SK-N-MC (cell line): ENCODE results near the gene RGSL1.

Source experiments
- DNase-seq: peaks from one replicate; pipeline ENCODE4 v3.0.0-alpha.2; 2011; ENCODE audit warnings: low read depth, low spot score
- H3K27ac ChIP-seq: fragments of 200-600 bp; sonication (generic); 2 replicates; pipeline ENCODE4 v1.5.1; 2016; ENCODE audit warnings: mixed run types
- H3K36me3 ChIP-seq: fragments of 200-600 bp; sonication (generic); 2 replicates; pipeline ENCODE4 v1.6.1; 2017; ENCODE audit warnings: antibody characterized with exemption, low read length, mixed read lengths; ENCODE audit not compliant: insufficient read depth
- H3K4me3 ChIP-seq: fragments of 200-600 bp; sonication (generic); 2 replicates; pipeline ENCODE4 v1.5.1; 2016
- H3K9ac ChIP-seq: fragments of 200-600 bp; sonication (generic); 2 replicates; pipeline ENCODE4 v1.8.0; 2017; ENCODE audit warnings: mixed run types, mixed read lengths; ENCODE audit not compliant: insufficient read length
- H3K9me3 ChIP-seq: fragments of 200-600 bp; sonication (generic); 2 replicates; pipeline ENCODE4 v1.6.1; 2017; ENCODE audit warnings: low read depth, mild to moderate bottlenecking, antibody characterized with exemption, low read length, moderate library complexity, mixed read lengths
- EZH2 ChIP-seq: fragments of 200-600 bp; sonication (generic); IDR thresholded peaks from one replicate; pipeline ENCODE4 v1.6.1; 2017; ENCODE audit warnings: antibody characterized with exemption
- FOXP2 ChIP-seq: optimal IDR thresholded peaks from 2 replicates; pipeline ENCODE3; 2011; ENCODE audit warnings: mild to moderate bottlenecking, moderate library complexity; ENCODE audit not compliant: insufficient read depth; ENCODE audit errors: extremely low read length, control extremely low read depth
- POLR2AphosphoS5 ChIP-seq: IDR thresholded peaks from 2 replicates; pipeline ENCODE4 v1.6.1; 2012; ENCODE audit warnings: mild to moderate bottlenecking, low read depth, low read length, borderline replicate concordance

The RGSL1 gene

GRCh38 chr1:182564406-182565004, 114.6 kb downstream of the RGSL1 start:
- Histone ChIP-seq H3K27ac (no peak overlapping the region), H3K9ac (no peak overlapping the region), H3K9me3 (no peaks in the 10 kb centered on the region), H3K4me3 (no peak overlapping the region), H3K36me3 (no peaks in the 10 kb centered on the region)
- no peak for TF ChIP-seq EZH2
- TF ChIP-seq FOXP2: no peak
- no peak for TF ChIP-seq POLR2AphosphoS5
- no peak for DNase-seq

DNA sequence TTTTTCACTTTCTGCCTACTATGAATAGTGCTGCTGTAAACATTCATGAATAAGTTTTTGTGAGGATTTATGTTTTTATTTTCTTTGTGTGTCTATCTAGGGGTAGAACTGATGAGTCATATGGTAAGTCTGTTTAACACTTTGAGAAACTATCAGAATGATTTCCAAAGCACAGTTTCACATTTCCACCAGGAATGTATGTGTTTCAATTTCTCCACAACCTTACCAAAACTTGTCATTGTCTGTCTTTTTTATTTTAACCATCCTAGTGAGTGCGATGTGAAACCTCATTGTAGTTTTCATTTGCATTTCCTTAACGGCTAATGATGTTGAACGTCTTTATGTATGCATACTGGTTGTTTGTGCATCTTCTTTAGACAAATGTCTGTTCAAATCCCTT, 115.6 kb downstream of the RGSL1 start:
- Histone ChIP-seq H3K36me3 (no peaks in the 10 kb centered on the region), H3K9ac (no peak overlapping the region), H3K4me3 (no peak overlapping the region), H3K27ac (no peak overlapping the region), H3K9me3 (no peaks in the 10 kb centered on the region)
- DNase-seq: no peak
- TF ChIP-seq FOXP2: no peak
- TF ChIP-seq EZH2: no peak
- TF ChIP-seq POLR2AphosphoS5: no peak

- no peak for TF ChIP-seq FOXP2
- TF ChIP-seq EZH2: no peak
- no peak for TF ChIP-seq POLR2AphosphoS5
- H3K9ac ChIP-seq: no peak overlapping the region
- no peak overlapping the region for H3K27ac ChIP-seq
- H3K9me3 ChIP-seq: no peaks in the 10 kb centered on the region
- DNase-seq: no peak
- H3K36me3 ChIP-seq: no peaks in the 10 kb centered on the region
- no peak overlapping the region for H3K4me3 ChIP-seq
Measured at GRCh38 chr1:182567629-182568028, 117.7 kb downstream of the RGSL1 start.

- no peak overlapping the region for H3K9ac ChIP-seq
Measured at GRCh38 chr1:182568647-182569284, 118.8 kb downstream of the RGSL1 start.

GRCh38 chr1:182569939-182570610, 120.1 kb downstream of the RGSL1 start:
- Histone ChIP-seq H3K27ac (no peak overlapping the region), H3K36me3 (no peaks in the 10 kb centered on the region), H3K9ac (no peak overlapping the region), H3K9me3 (no peaks in the 10 kb centered on the region), H3K4me3 (no peak overlapping the region)
- TF ChIP-seq EZH2 (no peak), FOXP2 (no peak), POLR2AphosphoS5 (no peak)
- DNase-seq: no peak

More at GRCh38 chr1:182568647-182569284, 118.8 kb downstream of the RGSL1 start:
- Histone ChIP-seq H3K27ac (no peak overlapping the region), H3K9me3 (no peaks in the 10 kb centered on the region), H3K36me3 (no peaks in the 10 kb centered on the region), H3K4me3 (no peak overlapping the region)
- TF ChIP-seq EZH2 (no peak), FOXP2 (no peak), POLR2AphosphoS5 (no peak)
- no peak for DNase-seq

- Histone ChIP-seq H3K27ac (no peak overlapping the region), H3K9me3 (no peaks in the 10 kb centered on the region), H3K9ac (no peak overlapping the region), H3K36me3 (no peaks in the 10 kb centered on the region), H3K4me3 (no peak overlapping the region)
- no peak for DNase-seq
- no peak for TF ChIP-seq POLR2AphosphoS5
- TF ChIP-seq FOXP2: no peak
- no peak for TF ChIP-seq EZH2
Measured at GRCh38 chr1:182570611-182570970, 120.6 kb downstream of the RGSL1 start.

GRCh38 chr1:182574156-182574555, 124.2 kb downstream of the RGSL1 start:
- TF ChIP-seq POLR2AphosphoS5 (no peak), EZH2 (no peak), FOXP2 (no peak)
- Histone ChIP-seq H3K27ac (no peak overlapping the region), H3K4me3 (no peak overlapping the region), H3K9me3 (no peaks in the 10 kb centered on the region), H3K9ac (no peak overlapping the region), H3K36me3 (no peaks in the 10 kb centered on the region)
- no peak for DNase-seq

DNA sequence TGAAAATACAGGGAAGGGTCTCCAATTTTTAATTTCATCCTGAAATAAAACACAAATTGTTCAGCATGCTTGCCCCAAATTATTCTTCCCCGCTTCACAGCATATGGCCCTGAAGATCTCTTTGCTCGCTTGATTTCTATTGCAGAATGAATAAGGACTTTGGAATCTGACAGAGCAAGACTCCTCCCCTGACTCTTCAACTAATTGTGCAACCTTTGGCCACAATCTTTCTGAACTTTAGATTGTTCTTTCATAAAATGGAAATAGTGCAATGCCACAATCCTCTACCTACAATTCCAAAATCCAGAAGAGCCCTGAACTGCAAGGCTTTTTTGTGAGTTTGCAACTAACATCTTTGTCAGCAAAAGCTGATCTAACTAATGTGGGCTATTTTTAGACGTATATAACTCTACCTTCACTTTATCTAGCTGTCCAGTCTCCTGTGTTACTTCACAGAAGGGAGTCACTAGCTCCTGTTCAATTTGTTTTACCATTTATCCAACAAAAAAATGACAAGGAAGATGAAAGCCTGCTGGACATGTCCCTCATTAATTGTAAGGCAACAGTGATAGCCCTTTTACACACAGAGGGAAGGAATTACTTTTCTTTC, 125.7 kb downstream of the RGSL1 start:
- no peak overlapping the region for H3K9ac ChIP-seq
- TF ChIP-seq POLR2AphosphoS5 (no peak), EZH2 (no peak), FOXP2 (no peak)

More for the DNA sequence above, 125.7 kb downstream of the RGSL1 start:
- Histone ChIP-seq H3K9me3 (no peaks in the 10 kb centered on the region), H3K36me3 (no peaks in the 10 kb centered on the region), H3K27ac (no peak overlapping the region), H3K4me3 (no peak overlapping the region)
- no peak for DNase-seq
